ENCODE data around the gene SHC4.

Gene SHC4

DNA sequence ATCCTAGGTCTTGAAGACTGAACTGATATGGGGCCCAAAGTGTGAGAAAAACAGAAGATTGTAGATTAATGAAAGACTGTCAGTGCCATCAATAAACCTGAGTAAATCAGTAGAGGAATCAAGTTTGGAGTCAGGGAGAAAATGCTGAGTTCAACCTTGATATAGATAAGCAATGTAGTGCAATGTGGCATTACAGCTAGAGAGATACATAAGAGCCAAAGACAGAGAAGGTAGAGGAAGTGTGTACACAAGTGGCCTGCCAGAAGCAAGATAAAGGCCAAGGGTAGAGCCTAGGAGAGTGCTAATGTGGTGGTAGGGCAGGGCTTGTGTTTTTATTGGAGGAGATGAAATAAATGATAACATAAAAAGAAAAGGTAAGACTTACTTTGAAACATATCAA, 111.8 kb downstream of the SHC4 start:
- DNase-seq (ENCODE audit: low read depth) = no peak
- no peak overlapping the region for H3K4me3 ChIP-seq (ENCODE audit: low read depth, low read length)
- TF ChIP-seq POLR2A (IDR thresholded peaks at IDR 0.05; ENCODE audit: extremely low read depth, insufficient read length) (no peak), MAX (IDR thresholded peaks at IDR 0.05; ENCODE audit: low read depth, low read length) (no peak), MYC (IDR thresholded peaks at IDR 0.05; ENCODE audit: low read depth, low read length) (no peak)
- TF ChIP-seq, protein P1, sequence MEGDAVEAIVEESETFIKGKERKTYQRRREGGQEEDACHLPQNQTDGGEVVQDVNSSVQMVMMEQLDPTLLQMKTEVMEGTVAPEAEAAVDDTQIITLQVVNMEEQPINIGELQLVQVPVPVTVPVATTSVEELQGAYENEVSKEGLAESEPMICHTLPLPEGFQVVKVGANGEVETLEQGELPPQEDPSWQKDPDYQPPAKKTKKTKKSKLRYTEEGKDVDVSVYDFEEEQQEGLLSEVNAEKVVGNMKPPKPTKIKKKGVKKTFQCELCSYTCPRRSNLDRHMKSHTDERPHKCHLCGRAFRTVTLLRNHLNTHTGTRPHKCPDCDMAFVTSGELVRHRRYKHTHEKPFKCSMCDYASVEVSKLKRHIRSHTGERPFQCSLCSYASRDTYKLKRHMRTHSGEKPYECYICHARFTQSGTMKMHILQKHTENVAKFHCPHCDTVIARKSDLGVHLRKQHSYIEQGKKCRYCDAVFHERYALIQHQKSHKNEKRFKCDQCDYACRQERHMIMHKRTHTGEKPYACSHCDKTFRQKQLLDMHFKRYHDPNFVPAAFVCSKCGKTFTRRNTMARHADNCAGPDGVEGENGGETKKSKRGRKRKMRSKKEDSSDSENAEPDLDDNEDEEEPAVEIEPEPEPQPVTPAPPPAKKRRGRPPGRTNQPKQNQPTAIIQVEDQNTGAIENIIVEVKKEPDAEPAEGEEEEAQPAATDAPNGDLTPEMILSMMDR (IDR thresholded peaks at IDR 0.05; ENCODE audit: low read depth, low read length) = no peak

DNA sequence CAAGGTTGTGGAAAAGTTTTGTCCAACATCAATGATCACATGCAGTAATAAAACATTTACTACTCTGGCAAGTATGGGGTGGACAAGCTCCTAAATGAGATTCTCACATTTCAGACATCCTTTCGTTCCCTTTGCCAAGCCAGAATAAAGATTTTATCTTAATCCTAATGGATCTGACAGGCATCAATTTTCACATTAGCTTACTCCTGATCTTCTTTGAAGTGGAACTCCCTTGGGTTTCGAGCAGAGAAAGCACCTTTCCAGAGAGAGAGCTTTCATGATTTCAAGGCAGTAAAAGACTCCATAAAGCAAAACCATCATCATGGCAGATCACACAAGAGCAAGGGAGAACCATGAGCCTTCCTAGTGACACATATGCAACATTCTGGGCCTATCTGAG, 113.1 kb downstream of the SHC4 start:
- TF ChIP-seq POLR2A (IDR thresholded peaks at IDR 0.05; ENCODE audit: extremely low read depth, insufficient read length) (no peak), MYC (IDR thresholded peaks at IDR 0.05; ENCODE audit: low read depth, low read length) (no peak), MAX (IDR thresholded peaks at IDR 0.05; ENCODE audit: low read depth, low read length) (no peak)
- TF ChIP-seq, protein P1 (IDR thresholded peaks at IDR 0.05; ENCODE audit: low read depth, low read length) = no peak
- no peak overlapping the region for H3K4me3 ChIP-seq (ENCODE audit: low read depth, low read length)
- no peak for DNase-seq (ENCODE audit: low read depth)

- TF ChIP-seq, protein P1 (IDR thresholded peaks at IDR 0.05; ENCODE audit: low read depth, low read length) = no peak
- TF ChIP-seq POLR2A (IDR thresholded peaks at IDR 0.05; ENCODE audit: extremely low read depth, insufficient read length) (no peak), MYC (IDR thresholded peaks at IDR 0.05; ENCODE audit: low read depth, low read length) (no peak), MAX (IDR thresholded peaks at IDR 0.05; ENCODE audit: low read depth, low read length) (no peak)
- H3K4me3 ChIP-seq (ENCODE audit: low read depth, low read length) = no peak overlapping the region
- no peak for DNase-seq (ENCODE audit: low read depth)
These were observed 118.6 kb downstream of the SHC4 start for GRCh38 chr15:48845123-48845522.

- DNase-seq (ENCODE audit: low read depth) = no peak
- H3K4me3 ChIP-seq (ENCODE audit: low read depth, low read length) = no peak overlapping the region
- TF ChIP-seq MYC (IDR thresholded peaks at IDR 0.05; ENCODE audit: low read depth, low read length) (no peak), POLR2A (IDR thresholded peaks at IDR 0.05; ENCODE audit: extremely low read depth, insufficient read length) (no peak), MAX (IDR thresholded peaks at IDR 0.05; ENCODE audit: low read depth, low read length) (no peak)
- TF ChIP-seq, protein P1 (IDR thresholded peaks at IDR 0.05; ENCODE audit: low read depth, low read length) = no peak
These were observed 121.2 kb downstream of the SHC4 start for GRCh38 chr15:48842501-48842900.

DNA sequence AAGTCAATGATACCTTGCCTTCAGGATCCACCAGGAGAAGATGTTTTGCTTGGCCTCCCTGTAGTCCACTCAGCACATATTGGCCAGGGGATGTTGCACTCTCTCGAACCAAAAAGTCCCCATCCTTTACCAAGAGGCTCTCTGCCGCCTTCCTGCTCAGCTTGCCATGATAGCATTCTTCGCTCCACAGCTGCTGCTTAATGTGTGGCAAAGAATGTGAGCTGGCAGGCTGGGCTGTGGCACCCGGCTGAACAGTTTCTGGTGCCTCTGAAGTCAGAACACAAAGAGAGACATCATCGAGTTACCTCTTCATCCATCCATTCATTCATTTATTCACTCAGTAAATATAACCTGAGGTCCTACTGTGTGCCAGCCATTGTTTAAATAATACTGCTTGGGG, 129.0 kb downstream of the SHC4 start:
- no peak overlapping the region for H3K4me3 ChIP-seq (ENCODE audit: low read depth, low read length)
- TF ChIP-seq MAX (IDR thresholded peaks at IDR 0.05; ENCODE audit: low read depth, low read length) (no peak), MYC (IDR thresholded peaks at IDR 0.05; ENCODE audit: low read depth, low read length) (no peak), POLR2A (IDR thresholded peaks at IDR 0.05; ENCODE audit: extremely low read depth, insufficient read length) (no peak)
- TF ChIP-seq, protein P1 (IDR thresholded peaks at IDR 0.05; ENCODE audit: low read depth, low read length) = no peak
- no peak for DNase-seq (ENCODE audit: low read depth)
